Right ventricle myocardium inferior (tissue), 1 donor: ENCODE results near the gene NRROS. TPM values are rescaled to one million over a fixed set of nuclear protein-coding genes. Genes with fewer than 3 reads are reported as not detected.
A peak's percentile ranks its signal among the peaks of the same experiment; 100 is the strongest.
"Not testable (repeated sequence)": the region's sequence is repeated elsewhere in the genome, so short reads cannot be mapped to it uniquely, and the experiment has no call there.

Source experiments
- ATAC-seq: fragments of 200-7000 bp; cut with Tn5 transposase; one replicate; pipeline ENCODE4 v1.9.1; 2020; ENCODE audit warnings: mild to moderate bottlenecking, moderate library complexity
- DNase-seq: peaks from one replicate; pipeline ENCODE4 v3.0.0; 2021; ENCODE audit errors: missing footprints
- intact Hi-C: fragments of 100-400 bp; cut with DNase I; formaldehyde crosslinking; loops from one replicate; pipeline ENCODE4 v1.11.0; 2022
- total RNA-seq: library from RNA; stranded (reverse); fragmentation: NEBNext Ultra II Directional; extraction: Animal tissue kit (Norgen Biotek cat#: 25700); gene quantifications from one replicate; pipeline ENCODE4 v1.2.1, GENCODE V29; 2021
- donor health status: DM: no; HTN: yes; CAD: no; lungs with severe emphysema.

Gene NRROS
- total RNA-seq, 1 donor from 2014 or later = 3.1 TPM

DNA sequence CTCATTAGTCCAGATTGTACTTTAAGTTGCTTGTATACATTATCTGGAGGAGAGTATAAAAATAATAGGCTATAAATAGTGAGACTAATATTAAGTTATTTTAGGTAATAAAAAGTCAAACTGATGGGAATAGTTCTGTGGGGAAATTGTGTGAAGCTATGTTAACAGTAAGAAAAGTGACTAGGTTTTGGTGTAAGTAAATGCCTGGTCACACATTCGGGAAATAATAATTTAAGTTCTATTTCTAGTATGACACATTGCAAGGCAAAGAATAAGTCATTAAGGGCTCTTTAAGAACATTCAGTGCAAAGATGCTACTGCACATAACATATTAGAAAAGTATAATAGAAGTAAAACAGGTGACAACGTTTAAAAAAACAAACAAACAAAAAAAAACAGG is 18.8 kb upstream of the NRROS start:
- DNase-seq = no peak
- ATAC-seq = no peak
- intact Hi-C loops = no loop called here

- intact Hi-C loops = no loop called here
- ATAC-seq = no peak
- DNase-seq = no peak
Measured at GRCh38 chr3:196621611-196622010, 17.9 kb upstream of the NRROS start.

GRCh38 chr3:196624067-196624790 is 15.3 kb upstream of the NRROS start:
- intact Hi-C loops = no loop called here
- no peak for DNase-seq
- peak; percentile 57 for ATAC-seq

GRCh38 chr3:196624907-196625306 is 14.6 kb upstream of the NRROS start:
- intact Hi-C loops = no loop called here
- no peak for DNase-seq
- peak; percentile 72 for ATAC-seq

- no peak for DNase-seq
- ATAC-seq = no peak
- intact Hi-C loops = no loop called here
Measured at GRCh38 chr3:196625331-196625730, 14.2 kb upstream of the NRROS start.

- ATAC-seq (no peak), DNase-seq (no peak)
- intact Hi-C loops = no loop called here
Measured at GRCh38 chr3:196627918-196628231, 11.6 kb upstream of the NRROS start.

DNA sequence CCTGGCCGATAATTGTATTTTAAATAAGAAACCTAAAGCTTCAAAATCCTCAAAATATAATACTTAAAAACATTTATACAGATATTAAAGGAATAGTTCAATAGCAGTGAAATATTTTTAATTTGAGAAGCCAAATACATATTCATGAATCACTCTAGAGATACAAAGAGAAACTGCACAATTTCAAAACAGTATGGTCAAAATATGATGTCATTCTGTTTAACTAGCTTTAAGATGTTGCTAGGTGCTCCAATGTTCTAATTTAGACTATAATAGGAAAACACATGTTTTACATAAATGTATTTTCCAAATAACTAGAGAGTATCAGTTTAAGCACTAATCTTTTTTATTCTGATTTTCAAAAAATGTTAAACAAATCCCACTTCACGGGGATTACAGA is 10.3 kb upstream of the NRROS start:
- intact Hi-C loops = no loop called here
- no peak for DNase-seq
- no peak for ATAC-seq

GRCh38 chr3:196631682-196632045 is 7.8 kb upstream of the NRROS start:
- ATAC-seq (peak; percentile 3), DNase-seq (no peak)
- intact Hi-C loops = loop anchor here (2.0 kb wide), 1 partner anchor 21 kb away; no protein-coding TSS in a partner anchor

- peak; percentile 96 for DNase-seq
- ATAC-seq = peak; percentile 89
- intact Hi-C loops = loop anchor here (2.0 kb wide), 1 partner anchor 21 kb away; no protein-coding TSS in a partner anchor
Measured at GRCh38 chr3:196632046-196632751, 7.3 kb upstream of the NRROS start.

DNA sequence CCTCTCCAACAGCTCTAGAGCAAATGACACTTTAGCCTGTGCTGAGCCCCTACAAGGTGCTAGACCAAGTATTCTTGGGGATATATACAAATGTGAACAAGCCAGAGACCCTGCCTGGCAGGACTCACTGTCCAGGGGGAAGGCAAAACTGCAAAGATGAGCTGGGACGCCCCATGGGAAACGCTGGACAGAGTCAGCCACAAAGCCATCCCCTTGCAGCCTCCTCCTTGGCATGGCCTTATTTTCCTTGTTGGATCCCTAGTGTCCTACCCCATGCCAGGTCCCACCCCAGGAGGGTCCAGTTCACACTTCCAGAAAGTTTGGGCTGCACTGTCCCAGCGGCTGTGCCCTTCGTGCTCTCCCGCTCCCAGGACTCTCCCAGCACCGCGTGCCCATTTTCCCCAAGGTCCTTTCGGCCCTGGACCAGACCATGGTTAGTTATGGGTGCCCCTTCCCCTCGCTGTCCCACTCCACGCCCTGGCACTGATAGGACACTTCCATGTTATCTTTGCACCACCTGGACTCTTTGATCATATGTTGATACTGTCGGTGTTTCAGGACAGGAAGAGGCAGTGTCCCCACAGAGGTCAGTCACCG is 5.8 kb upstream of the NRROS start:
- intact Hi-C loops = loop anchor here (2.0 kb wide), 1 partner anchor 23 kb away; no protein-coding TSS in a partner anchor
- ATAC-seq (no peak), DNase-seq (no peak)

DNA sequence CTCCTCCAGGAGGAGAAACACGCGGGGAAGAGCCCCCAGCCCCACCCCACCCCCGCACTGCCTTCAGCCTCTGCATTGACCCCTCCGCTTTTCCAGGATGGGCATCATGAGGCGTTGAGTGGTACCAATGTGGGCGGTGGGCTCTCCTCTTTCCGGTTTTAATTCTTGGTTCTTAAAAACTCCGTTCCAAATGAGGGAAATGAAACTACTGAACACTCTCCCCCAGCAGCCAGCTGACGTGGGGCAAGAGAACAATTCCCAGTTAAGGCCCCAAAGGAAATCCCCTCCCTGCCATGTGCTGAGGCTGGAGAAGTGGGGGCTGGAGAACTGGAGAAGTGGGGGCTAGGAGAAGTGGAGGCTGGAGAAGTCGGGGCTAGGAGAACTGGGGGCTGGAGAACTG is 5.3 kb upstream of the NRROS start:
- DNase-seq (no peak), ATAC-seq (peak; percentile 12)
- intact Hi-C loops = no loop called here

DNA sequence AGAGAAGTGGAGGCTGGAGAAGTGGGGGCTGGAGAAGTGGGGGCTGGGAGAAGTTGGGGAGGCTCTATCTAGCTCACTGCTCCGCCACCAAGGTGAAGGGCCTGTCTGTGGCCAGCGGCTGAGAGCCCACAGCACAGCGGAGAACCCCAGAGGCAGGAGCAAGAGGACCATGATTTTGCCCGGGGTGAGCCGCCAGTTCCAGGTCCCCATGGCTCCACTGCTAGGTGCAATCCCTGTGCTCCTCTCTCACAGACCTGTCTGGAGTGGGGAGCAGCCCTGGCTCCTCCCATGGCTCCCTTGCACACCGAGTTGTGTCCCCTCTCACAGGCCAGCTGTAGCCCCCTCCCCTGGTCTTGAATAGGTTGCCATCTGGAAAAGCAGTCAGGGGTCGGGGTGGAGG is 4.7 kb upstream of the NRROS start:
- ATAC-seq = no peak
- intact Hi-C loops = loop anchor here (5.0 kb wide), 1 partner anchor 37 kb away; no protein-coding TSS in a partner anchor
- no peak for DNase-seq

GRCh38 chr3:196636369-196637349 is 2.8 kb upstream of the NRROS start:
- no peak for DNase-seq
- intact Hi-C loops = loop anchor here (5.0 kb wide), 1 partner anchor 36 kb away; no protein-coding TSS in a partner anchor
- ATAC-seq = no peak

DNA sequence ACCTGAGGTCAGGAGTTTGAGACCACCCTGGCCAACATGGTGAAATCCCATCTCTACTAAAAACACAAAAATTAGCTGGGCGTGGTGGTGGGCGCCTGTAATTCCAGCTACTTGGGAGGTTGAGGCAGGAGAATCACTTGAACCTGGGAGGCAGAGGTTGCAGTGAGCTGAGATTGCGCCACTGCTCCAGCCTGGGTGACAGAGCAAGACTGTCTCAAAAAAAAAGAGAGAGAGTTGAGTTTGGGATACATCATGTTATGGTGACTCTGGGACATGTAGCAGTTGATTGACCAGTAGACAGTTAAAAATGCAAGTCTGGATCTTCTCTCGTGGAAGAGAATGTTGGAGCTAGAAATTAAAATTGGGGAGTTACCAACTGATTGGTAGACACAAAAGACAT is 1.6 kb upstream of the NRROS start:
- intact Hi-C loops = loop anchor here (5.0 kb wide), 1 partner anchor 34 kb away; no protein-coding TSS in a partner anchor
- not testable (repeated sequence) for ATAC-seq, DNase-seq

DNA sequence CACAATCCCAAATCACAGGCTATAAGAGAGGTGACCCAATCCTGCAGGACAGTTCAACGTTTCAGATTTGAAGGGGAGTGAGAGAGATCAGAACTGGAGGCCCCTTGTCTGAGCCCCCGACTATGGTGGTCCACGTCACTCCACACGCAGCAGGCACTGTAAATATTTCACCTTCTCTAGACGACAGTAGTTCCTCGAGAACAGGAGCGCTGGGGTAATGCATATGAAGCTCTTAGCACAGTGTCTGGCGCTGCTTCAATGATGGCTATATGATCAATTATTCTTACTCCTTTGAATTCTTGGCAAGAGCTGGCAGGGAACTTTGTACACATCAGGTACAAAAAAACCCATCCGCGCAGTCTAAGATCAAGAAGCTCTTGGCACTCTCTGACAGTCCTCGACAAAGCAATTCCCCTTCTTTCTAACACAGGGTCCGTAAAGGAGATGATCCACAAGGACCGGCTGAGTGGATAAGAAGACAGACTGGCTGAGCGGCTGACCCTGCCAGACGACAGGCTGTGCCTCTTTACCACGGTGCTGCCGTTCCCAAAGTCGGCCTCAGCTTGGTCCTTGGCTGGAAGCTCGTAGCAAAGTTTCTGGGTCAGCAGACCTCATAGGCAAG is 522 bp upstream of the NRROS start:
- peak; percentile 30 for ATAC-seq
- intact Hi-C loops = loop anchor here (5.0 kb wide), 1 partner anchor 33 kb away; no protein-coding TSS in a partner anchor
- no peak for DNase-seq

- DNase-seq (no peak), ATAC-seq (no peak)
- intact Hi-C loops = no loop called here
Measured at GRCh38 chr3:196640297-196641018, 964 bp downstream of the NRROS start.

DNA sequence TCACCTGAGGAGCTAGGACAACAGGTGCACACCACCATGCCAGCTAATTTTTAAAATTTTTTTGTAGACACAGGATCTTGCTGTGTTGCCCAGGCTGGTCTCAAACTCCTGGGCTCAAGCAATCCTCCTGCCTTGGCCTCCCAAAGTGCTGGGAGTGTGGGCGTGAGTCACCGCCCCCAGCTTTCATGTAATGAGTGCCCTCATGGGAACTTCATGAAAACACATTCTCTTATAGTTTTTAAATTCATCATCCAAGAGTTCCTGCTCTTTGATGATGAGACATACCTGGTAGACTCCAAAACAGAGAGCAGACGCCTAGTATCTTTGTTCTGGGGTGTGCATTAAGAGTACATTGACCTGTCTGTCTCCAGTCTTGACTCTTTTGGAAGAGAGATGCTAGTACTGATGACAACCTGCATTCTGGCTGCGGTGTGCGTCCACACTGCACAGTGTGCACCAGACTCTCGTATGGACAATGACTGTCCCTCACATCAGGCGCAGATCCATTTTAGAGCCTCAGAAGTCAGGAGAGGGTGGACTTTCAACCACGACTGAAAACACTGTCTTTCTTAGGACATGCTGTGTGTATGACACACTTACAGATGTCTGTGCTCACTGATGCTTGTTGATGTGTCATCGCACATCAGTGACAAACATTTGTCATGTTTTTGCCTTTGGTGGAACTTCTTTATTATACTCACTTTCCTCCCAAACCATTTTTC is 2.0 kb downstream of the NRROS start:
- no peak for ATAC-seq
- DNase-seq = no peak
- intact Hi-C loops = no loop called here
